ENCODE data around the gene NTNG1.
"Not testable (repeated sequence)": the region's sequence is repeated elsewhere in the genome, so short reads cannot be mapped to it uniquely, and the experiment has no call there.

DNA sequence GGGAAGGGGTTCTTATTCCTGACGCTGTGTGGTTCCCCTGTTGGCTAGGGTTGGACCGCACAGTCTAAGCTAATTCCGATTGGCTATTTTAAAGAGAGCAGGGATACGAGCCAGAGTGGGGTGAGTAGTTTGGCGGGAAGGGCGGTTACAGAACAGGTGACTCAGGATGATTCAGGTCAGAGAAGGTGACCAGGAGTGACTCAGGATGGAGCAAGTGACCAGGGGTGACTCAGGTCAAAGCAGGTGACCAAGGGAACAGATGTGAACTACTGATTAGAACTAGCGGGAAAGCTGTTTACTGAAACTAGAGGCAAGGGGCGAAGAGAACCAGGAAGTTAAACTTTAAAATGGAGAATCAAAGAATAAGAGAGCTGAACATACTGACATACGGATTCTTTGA, 24.1 kb downstream of the NTNG1 start:
- TF ChIP-seq EZH2phosphoT487 (IDR thresholded peaks at IDR 0.05; ENCODE audit: borderline replicate concordance, low read depth, low read length): not testable (repeated sequence)
- TF ChIP-seq, protein P1, sequence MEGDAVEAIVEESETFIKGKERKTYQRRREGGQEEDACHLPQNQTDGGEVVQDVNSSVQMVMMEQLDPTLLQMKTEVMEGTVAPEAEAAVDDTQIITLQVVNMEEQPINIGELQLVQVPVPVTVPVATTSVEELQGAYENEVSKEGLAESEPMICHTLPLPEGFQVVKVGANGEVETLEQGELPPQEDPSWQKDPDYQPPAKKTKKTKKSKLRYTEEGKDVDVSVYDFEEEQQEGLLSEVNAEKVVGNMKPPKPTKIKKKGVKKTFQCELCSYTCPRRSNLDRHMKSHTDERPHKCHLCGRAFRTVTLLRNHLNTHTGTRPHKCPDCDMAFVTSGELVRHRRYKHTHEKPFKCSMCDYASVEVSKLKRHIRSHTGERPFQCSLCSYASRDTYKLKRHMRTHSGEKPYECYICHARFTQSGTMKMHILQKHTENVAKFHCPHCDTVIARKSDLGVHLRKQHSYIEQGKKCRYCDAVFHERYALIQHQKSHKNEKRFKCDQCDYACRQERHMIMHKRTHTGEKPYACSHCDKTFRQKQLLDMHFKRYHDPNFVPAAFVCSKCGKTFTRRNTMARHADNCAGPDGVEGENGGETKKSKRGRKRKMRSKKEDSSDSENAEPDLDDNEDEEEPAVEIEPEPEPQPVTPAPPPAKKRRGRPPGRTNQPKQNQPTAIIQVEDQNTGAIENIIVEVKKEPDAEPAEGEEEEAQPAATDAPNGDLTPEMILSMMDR (conservative IDR thresholded peaks at IDR 0.05; ENCODE audit: low read length): not testable (repeated sequence)
